GM23248 (cell line): ENCODE data around the gene MICU1. TPM values are rescaled to one million over a fixed set of nuclear protein-coding genes. Genes with fewer than 3 reads are reported as not detected.
"Not testable (repeated sequence)": the region's sequence is repeated elsewhere in the genome, so short reads cannot be mapped to it uniquely, and the experiment has no call there.

ENCODE experiments used
- DNase-seq: peaks from one replicate; pipeline ENCODE4 v3.0.0-alpha.2; 2015
- H2AFZ ChIP-seq: fragments of 200-600 bp; sonication (generic); 2 replicates; pipeline ENCODE4 v1.6.1; 2016; ENCODE audit warnings: antibody characterized with exemption
- H3F3A ChIP-seq: fragments of 200-600 bp; sonication (generic); 2 replicates; pipeline ENCODE4 v1.6.1; 2016; ENCODE audit warnings: mild to moderate bottlenecking, antibody characterized with exemption, mixed run types; ENCODE audit not compliant: insufficient read depth
- H3K27ac ChIP-seq: fragments of 200-600 bp; sonication (generic); 2 replicates; pipeline ENCODE4 v1.5.1; 2016; ENCODE audit warnings: mild to moderate bottlenecking
- H3K27me3 ChIP-seq: fragments of 200-600 bp; sonication (generic); replicated peaks from 2 replicates; pipeline ENCODE4 v1.6.1; 2016; ENCODE audit warnings: mild to moderate bottlenecking; ENCODE audit not compliant: insufficient read depth
- H3K36me3 ChIP-seq: fragments of 200-600 bp; sonication (generic); 2 replicates; pipeline ENCODE4 v1.6.1; 2016; ENCODE audit warnings: low read depth, mild to moderate bottlenecking
- H3K4me1 ChIP-seq: fragments of 200-600 bp; sonication (generic); 2 replicates; pipeline ENCODE4 v1.6.1; 2016; ENCODE audit warnings: mild to moderate bottlenecking; ENCODE audit not compliant: insufficient read depth
- H3K4me2 ChIP-seq: fragments of 200-600 bp; sonication (generic); one replicate; pipeline ENCODE4 v1.6.1; 2016; ENCODE audit warnings: mild to moderate bottlenecking; ENCODE audit not compliant: unreplicated experiment
- H3K4me3 ChIP-seq: fragments of 200-600 bp; sonication (generic); 2 replicates; pipeline ENCODE4 v1.5.1; 2016; ENCODE audit warnings: mild to moderate bottlenecking
- H3K79me2 ChIP-seq: fragments of 200-600 bp; sonication (generic); 2 replicates; pipeline ENCODE4 v1.6.1; 2016; ENCODE audit warnings: mild to moderate bottlenecking; ENCODE audit not compliant: insufficient read depth
- H3K9ac ChIP-seq: fragments of 200-600 bp; sonication (generic); 2 replicates; pipeline ENCODE4 v1.6.1; 2016; ENCODE audit warnings: mild to moderate bottlenecking
- H3K9me2 ChIP-seq: fragments of 200-600 bp; sonication (generic); 2 replicates; pipeline ENCODE4 v1.6.1; 2016; ENCODE audit warnings: mixed run types, mild to moderate bottlenecking, moderate library complexity; ENCODE audit not compliant: insufficient read depth
- H3K9me3 ChIP-seq: fragments of 200-600 bp; sonication (generic); one replicate; pipeline ENCODE4 v1.6.1; 2017; ENCODE audit warnings: low read depth
- H4K20me1 ChIP-seq: fragments of 200-600 bp; sonication (generic); 2 replicates; pipeline ENCODE4 v1.6.0; 2016; ENCODE audit not compliant: insufficient read depth
- EZH2 ChIP-seq: fragments of 200-600 bp; sonication (generic); IDR thresholded peaks from 2 replicates; pipeline ENCODE4 v1.6.1; 2018; ENCODE audit warnings: antibody characterized with exemption, mild to moderate bottlenecking; ENCODE audit not compliant: insufficient read depth, poor library complexity, severe bottlenecking
- EZH2phosphoT487 ChIP-seq: fragments of 200-600 bp; sonication (generic); IDR thresholded peaks from 2 replicates; pipeline ENCODE4 v1.6.1; 2018; ENCODE audit warnings: antibody characterized with exemption, moderate library complexity, mild to moderate bottlenecking, low read depth; ENCODE audit not compliant: insufficient read depth
- WGBS, 2 experiments: methylation state at CpG; one replicate each; pipeline ENCODE4 v1.1.6; 2015 to 2017; ENCODE audit warnings: low lambda C conversion rate in 2 of 2, low coverage in 1 of 2; ENCODE audit errors: missing lambda C conversion rate in 2 of 2; 5-methylcytosine and 5-hydroxymethylcytosine counted together
- in situ Hi-C: fragments of 300-500 bp; cut with MboI; formaldehyde crosslinking; loops from 2 replicates; pipeline ENCODE4 v1.15.0; 2020
- polyA plus RNA-seq: library from polyadenylated mRNA; unstranded; fragments of >200 nt; fragmentation: Nextera tagmentation; extraction: Ambion mirVana; gene quantifications from 2 replicates; pipeline ENCODE4 v1.2.1, GENCODE V29; 2016
- total RNA-seq: library from RNA; depleted of rRNA; stranded (reverse); fragments of >200 nt; shearing (Covaris generic); gene quantifications from 2 replicates; pipeline ENCODE4 v1.2.3, GENCODE V29; 2014

The MICU1 gene
- total and polyA plus RNA-seq, 2 experiments from 2014 or later = 37.3 to 45.0 TPM

DNA sequence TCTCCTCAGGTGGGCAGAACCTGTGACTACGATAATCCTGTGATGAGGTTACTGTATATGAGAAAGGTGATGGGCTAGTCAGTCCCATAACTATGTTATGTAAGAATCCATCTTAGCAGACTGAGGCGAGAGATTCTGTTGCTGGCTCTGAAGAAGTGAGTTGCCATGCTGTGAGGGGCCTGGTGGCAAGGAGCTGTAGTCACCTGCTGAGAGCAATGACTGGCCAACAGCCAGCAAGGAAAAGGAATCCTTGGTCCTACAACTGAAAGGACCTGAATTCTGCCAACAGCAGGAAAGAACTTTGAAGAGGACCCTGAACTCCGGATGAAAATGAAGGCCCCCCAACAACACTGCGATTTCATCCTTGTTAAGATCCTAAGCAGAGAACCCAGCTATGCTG lies 240.2 kb downstream of the MICU1 start:
- H3K36me3 ChIP-seq = no peaks in the 10 kb centered on the region
- no peaks in the 10 kb centered on the region for H3K4me1 ChIP-seq
- no peaks in the 10 kb centered on the region for H3K79me2 ChIP-seq
- WGBS, 2 experiments = 74 to 77% methylated on average over 4 of the region's 4 CpGs
- TF ChIP-seq EZH2phosphoT487 (no peak), EZH2 (no peak)
- no peaks in the 10 kb centered on the region for H4K20me1 ChIP-seq
- H3K27ac ChIP-seq = no peak overlapping the region
- no peaks in the 10 kb centered on the region for H3K9me3 ChIP-seq
- no peak overlapping the region for H2AFZ ChIP-seq
- no peaks in the 10 kb centered on the region for H3F3A ChIP-seq
- DNase-seq = no peak
- no peak overlapping the region for H3K4me3 ChIP-seq
- H3K27me3 ChIP-seq = no peaks in the 10 kb centered on the region
- in situ Hi-C loops = no loop called here
- H3K4me2 ChIP-seq = no peak overlapping the region
- no peak overlapping the region for H3K9ac ChIP-seq
- no peaks in the 10 kb centered on the region for H3K9me2 ChIP-seq

DNA sequence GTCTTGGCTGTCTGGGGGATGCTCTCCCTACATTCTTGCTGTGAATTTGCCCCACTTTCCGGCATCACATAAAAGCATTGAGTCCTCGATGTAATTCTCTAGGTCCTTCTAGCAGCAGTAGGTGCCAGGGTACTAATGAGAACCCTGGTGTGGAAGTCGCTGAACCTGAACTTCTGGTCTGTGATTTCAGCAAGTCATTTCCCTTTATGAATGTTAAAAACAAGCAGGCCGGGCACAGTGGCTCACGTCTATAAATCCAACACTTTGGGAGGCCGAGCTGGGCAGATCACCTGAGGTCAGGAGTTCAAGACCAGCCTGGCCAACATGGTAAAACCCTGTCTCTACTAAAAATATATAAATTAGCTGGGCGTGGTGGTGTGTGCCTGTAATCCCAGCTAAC lies 240.9 kb downstream of the MICU1 start:
- H3K27me3 ChIP-seq, H3K9me3 ChIP-seq, H3K4me2 ChIP-seq, in situ Hi-C loops, H3K79me2 ChIP-seq, H2AFZ ChIP-seq, H3F3A ChIP-seq, H3K36me3 ChIP-seq, H3K9ac ChIP-seq, H3K9me2 ChIP-seq, H3K27ac ChIP-seq, H3K4me1 ChIP-seq, H4K20me1 ChIP-seq, H3K4me3 ChIP-seq, DNase-seq: not testable (repeated sequence)
- 91% methylated on average over 7 of the region's 7 CpGs for WGBS, 2 experiments

DNA sequence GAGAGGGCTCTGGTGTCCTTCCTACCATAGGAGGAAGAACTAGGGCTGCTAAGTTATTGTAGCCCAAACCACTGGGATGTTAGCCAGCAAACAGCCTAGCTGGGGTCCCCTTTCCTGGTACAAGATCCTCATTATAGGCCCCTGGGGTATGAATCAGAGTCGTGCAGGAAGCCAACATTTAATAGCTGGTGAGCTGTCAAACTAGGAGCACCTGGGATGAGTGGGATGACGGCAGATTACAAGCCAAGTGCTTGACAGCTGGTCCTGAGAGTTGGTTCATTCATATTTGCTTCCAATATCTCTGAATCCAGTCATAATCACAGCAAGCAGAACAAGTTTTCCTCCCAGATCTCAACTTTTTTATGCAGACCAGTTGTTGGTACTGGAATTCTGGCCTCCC lies 246.1 kb downstream of the MICU1 start:
- DNase-seq = no peak

DNA sequence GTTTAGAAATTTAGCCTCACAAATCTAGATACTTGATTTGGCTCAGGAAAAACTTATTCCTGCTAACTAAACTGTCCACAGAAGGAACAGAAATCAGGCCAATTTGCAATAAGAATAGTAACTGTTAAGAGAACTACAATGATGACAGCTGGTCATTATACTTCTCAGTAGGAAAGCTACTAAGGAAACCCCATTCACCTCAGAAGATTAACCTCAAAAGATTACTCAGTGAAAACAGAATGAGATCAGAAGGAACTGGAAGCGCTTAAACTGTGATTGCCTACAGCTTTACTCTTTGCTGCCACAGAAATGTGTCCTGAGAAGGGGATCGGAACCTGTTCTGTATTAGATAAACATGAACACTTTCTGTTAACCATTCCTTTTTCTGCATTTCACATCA lies 246.8 kb downstream of the MICU1 start:
- H3K4me3 ChIP-seq = no peak overlapping the region
- H3F3A ChIP-seq = no peaks in the 10 kb centered on the region
- no peak overlapping the region for H3K9ac ChIP-seq
- no peak overlapping the region for H2AFZ ChIP-seq
- WGBS, 2 experiments = 93 to 95% methylated on average over 2 of the region's 2 CpGs
- TF ChIP-seq EZH2phosphoT487 = no peak
- no peak for TF ChIP-seq EZH2
- no peaks in the 10 kb centered on the region for H3K79me2 ChIP-seq
- no peaks in the 10 kb centered on the region for H3K9me2 ChIP-seq
- H3K27ac ChIP-seq = no peak overlapping the region
- H3K27me3 ChIP-seq = no peaks in the 10 kb centered on the region
- H3K4me1 ChIP-seq = no peaks in the 10 kb centered on the region
- H3K4me2 ChIP-seq = no peak overlapping the region
- H3K36me3 ChIP-seq = 0 out of 2 replicates have a peak, but pooled peaks cover 1% of the 10 kb centered on the region
- no peaks in the 10 kb centered on the region for H3K9me3 ChIP-seq
- DNase-seq = no peak
- no peaks in the 10 kb centered on the region for H4K20me1 ChIP-seq
- in situ Hi-C loops = no loop called here

More for the DNA sequence above, 246.1 kb downstream of the MICU1 start:
- H3K4me3 ChIP-seq = no peak overlapping the region
- no peaks in the 10 kb centered on the region for H3K79me2 ChIP-seq
- H3K27me3 ChIP-seq = no peaks in the 10 kb centered on the region
- in situ Hi-C loops = no loop called here
- no peak overlapping the region for H3K9ac ChIP-seq
- H3F3A ChIP-seq = no peaks in the 10 kb centered on the region
- H3K9me3 ChIP-seq = no peaks in the 10 kb centered on the region
- H2AFZ ChIP-seq = no peak overlapping the region
- no peaks in the 10 kb centered on the region for H3K4me1 ChIP-seq
- H4K20me1 ChIP-seq = no peaks in the 10 kb centered on the region
- H3K4me2 ChIP-seq = no peak overlapping the region
- no peaks in the 10 kb centered on the region for H3K9me2 ChIP-seq
- H3K27ac ChIP-seq = no peak overlapping the region
- TF ChIP-seq EZH2phosphoT487 (no peak), EZH2 (no peak)
- H3K36me3 ChIP-seq = no peaks in the 10 kb centered on the region
- WGBS, 2 experiments = 46 to 63% methylated on average over 2 of the region's 2 CpGs

DNA sequence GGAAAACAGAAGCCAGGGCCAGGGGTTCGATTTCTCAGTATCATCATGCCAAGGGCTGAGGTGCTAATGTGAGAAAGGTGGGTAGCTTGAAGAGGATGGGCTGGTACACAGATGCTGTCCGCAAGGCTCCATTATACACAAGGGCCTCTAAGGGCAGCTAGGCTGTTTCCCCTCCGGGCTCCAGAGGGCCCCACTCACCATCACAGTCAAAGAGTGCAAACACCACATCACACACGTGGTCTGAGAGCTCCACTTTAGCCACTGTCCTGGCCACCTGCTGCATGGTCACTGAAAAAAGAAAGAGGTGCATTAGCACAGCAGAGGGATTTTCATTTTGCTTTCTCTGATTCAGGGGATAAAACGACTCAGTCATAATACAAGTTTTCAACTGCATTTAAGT lies 250.3 kb downstream of the MICU1 start:
- no peaks in the 10 kb centered on the region for H3K9me2 ChIP-seq
- no peaks in the 10 kb centered on the region for H3F3A ChIP-seq
- H3K4me3 ChIP-seq = no peak overlapping the region
- no peaks in the 10 kb centered on the region for H3K27me3 ChIP-seq
- no peaks in the 10 kb centered on the region for H3K9me3 ChIP-seq
- 0 out of 2 replicates have a peak, but pooled peaks cover 3% of the 10 kb centered on the region for H3K36me3 ChIP-seq
- no peaks in the 10 kb centered on the region for H3K4me1 ChIP-seq
- H3K79me2 ChIP-seq = no peaks in the 10 kb centered on the region
- DNase-seq = no peak
- no peak overlapping the region for H2AFZ ChIP-seq
- in situ Hi-C loops = no loop called here
- H3K9ac ChIP-seq = no peak overlapping the region
- WGBS, 2 experiments = 83 to 84% methylated on average over 5 of the region's 5 CpGs
- no peak overlapping the region for H3K27ac ChIP-seq
- no peaks in the 10 kb centered on the region for H4K20me1 ChIP-seq
- TF ChIP-seq EZH2 (no peak), EZH2phosphoT487 (no peak)
- no peak overlapping the region for H3K4me2 ChIP-seq
